Activated CD8-positive, alpha-beta memory T cell treated with anti-CD3 and anti-CD28 coated beads for 1 hour (primary cell): ENCODE results near the gene RSAD1.
"Not testable (repeated sequence)": the region's sequence is repeated elsewhere in the genome, so short reads cannot be mapped to it uniquely, and the experiment has no call there.

ENCODE experiments used
- DNase-seq, 2 donors: peaks; one replicate each; pipeline ENCODE4 v3.0.0-alpha.2; 2020; ENCODE audit warnings: low read depth in 1 of 2; ENCODE audit errors: extremely low read depth in 1 of 2

The RSAD1 gene

DNA sequence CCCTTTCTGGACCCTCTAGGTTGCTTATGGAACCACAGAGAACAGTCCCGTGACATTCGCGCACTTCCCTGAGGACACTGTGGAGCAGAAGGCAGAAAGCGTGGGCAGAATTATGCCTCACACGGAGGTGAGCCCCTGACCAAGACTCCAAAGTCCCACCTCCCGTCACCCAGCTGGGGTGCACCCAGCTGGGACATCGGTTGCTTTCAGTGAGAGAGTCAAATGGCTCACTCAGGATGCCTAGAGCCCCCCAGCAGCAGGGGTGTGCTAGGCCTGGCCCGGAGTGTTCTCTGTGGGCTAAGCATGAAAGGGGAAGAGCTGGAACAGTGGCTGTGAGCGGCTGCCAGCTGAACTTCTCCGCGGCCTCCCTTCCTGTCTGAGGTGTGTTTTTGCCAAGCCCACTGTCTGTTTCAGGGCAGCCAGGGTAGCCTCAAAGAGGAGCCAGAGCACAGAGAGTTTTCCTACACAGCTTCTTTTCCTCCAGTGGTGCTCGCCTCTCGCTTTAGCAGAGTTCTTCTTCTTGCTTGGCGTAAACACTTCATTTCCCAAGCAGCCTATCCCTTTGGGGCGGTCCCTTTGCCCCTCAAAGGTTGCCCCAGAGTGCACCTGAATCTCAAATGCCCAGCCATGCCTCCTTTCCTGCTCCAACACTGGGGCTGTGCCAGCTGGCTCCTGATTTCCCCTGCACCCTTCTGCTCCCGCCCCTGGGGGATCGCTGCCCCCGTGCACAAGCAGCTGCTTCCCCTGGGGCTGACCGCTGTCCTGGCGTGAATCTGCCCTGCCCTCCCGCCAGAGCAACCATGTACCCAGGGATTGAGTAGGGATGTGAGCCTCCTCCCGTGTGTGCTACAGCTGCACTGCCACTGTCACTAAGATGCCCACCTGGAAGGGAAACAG is 7.4 kb upstream of the RSAD1 start:
- DNase-seq, result no peak

DNA sequence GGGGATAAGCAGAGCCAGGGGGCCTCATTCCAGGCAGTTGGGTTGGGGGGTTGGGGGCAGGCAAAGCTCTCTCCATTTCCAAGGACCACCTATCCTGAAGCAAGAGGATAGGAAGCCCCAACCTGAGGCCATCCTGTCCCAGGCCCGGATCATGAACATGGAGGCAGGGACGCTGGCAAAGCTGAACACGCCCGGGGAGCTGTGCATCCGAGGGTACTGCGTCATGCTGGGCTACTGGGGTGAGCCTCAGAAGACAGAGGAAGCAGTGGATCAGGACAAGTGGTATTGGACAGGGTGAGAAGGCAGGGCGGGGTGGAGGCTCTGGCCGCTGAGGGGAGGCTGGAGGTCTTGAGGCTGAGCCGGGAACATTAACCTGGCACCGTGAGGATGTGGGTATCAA is 6.4 kb upstream of the RSAD1 start:
- DNase-seq, result no peak

DNA sequence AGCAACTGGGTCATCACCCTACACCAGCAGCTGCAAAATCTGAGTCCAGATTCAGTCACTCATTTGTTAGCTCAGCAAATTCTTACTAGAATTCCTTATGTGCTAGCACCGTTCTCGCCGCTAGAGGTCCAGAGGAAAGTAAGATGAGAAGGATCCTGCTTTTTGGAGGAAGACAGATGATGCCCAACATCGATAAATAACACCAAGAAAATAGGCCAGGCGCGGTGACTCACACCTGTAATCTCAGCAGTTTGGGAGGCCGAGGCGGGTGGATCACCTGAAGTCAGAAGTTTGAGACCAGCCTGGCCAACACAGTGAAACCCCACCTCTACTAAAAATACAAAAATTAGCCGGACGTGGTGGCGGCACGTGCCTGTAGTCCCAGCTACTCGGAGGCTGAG is 5.9 kb upstream of the RSAD1 start:
- not testable (repeated sequence) for DNase-seq

DNA sequence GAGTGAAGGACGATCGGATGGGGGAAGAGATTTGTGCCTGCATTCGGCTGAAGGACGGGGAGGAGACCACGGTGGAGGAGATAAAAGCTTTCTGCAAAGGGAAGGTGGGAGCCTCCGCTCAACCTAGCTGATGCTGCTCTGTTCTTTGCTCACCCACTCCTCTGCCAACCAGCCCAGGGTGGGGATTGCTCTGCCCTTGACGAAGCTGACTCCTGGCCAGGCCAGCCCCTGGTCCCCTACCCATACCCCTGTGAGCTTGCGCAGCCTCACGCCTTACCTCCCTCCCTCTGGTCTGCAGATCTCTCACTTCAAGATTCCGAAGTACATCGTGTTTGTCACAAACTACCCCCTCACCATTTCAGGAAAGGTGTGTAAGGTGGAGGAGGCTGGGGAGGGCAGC is 4.8 kb upstream of the RSAD1 start:
- no peak for DNase-seq

DNA sequence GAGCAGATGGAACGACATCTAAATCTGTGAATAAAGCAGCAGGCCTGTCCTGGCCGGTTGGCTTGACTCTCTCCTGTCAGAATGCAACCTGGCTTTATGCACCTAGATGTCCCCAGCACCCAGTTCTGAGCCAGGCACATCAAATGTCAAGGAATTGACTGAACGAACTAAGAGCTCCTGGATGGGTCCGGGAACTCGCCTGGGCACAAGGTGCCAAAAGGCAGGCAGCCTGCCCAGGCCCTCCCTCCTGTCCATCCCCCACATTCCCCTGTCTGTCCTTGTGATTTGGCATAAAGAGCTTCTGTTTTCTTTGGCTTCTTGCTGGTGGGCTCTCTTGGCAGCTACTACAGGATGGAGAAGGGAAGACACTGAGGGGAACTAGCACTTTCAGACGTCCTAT is 4.1 kb upstream of the RSAD1 start:
- DNase-seq, result no peak

DNA sequence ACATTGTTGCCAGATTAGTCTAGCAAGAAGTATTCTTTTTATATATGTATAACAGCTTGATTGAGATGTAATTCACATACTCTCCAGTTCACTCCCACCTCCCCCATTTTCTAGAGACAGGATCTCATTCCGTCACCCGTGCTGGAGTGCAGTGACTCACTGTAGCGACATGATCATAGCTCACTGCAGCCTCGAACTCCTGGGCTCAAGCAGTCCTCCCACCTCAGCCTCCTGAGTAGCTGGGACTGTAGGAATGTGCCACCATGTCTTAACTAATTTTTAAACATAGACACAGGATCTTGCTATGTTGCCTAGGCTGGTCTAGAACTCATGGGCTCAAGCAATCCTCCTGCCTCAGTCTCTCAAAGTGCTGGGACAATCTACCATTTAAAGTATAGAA is 3.3 kb upstream of the RSAD1 start:
- no peak for DNase-seq

DNA sequence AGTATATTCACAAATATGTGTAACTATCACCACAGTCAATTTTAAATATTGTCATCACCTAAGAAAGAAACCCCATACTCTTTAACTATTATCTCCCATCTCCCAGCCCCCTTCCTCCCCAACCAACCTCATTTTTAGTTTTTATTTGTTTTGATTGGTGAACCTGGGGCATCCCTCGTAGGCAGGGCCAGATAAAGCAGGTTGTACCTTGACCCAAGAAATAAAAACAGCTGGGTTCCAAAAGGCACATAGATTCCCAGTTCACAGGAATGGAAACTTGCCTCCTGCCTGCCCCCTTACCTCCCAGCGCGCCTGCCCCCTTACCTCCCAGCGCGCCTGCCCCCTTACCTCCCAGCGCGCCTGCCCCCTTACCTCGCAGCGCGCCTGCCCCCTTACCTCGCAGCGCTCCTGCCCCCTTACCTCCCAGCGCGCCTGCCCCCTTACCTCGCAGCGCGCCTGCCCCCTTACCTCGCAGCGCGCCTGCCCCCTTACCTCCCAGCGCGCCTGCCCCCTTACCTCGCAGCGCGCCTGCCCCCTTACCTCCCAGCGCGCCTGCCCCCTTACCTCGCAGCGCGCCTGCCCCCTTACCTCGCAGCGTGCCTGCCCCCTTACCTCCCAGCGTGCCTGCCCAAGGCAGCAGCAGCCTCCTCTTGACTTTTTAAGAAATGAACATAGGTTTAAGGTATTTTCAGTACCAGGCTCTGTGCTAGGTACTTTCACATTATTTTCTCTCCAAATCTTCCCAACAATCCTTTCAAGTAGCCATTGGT is 2.7 kb upstream of the RSAD1 start:
- DNase-seq, result not testable (repeated sequence)

DNA sequence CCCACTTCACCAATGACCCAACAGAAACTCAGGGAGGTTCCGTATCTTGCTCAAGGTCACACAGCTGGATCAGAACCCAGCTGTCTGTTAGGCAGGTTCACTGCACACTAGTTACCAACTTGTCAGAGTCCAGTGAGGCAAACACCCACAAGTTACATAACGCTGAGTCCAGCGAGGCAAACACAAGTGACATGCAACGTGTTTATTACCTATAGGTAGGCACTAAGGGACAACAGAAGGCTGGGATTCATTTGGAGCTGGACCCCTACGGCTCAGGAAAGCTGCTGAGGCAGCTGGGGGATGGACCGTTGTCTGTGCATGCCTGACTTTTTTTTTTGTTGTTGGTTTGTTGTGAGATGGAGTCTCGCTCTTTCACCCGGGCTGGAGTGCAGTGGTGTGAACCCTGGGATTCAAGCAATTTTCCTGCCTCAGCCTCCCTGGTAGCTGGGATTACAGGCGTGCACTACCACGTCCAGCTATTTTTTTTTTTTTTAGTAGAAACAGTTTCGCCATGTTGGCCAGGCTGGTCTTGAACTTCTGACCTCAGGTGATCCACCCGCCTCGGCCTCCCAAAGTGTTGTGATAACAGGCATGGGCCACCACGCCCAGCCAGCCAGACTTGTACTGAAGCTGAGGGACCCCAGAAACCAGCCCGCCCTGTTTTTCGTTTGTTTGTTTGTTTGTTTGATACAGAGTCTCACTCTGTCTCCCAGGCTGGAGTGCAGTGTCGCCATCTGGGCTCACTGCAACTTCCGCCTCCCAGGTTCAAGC is 1.9 kb upstream of the RSAD1 start:
- no peak for DNase-seq

DNA sequence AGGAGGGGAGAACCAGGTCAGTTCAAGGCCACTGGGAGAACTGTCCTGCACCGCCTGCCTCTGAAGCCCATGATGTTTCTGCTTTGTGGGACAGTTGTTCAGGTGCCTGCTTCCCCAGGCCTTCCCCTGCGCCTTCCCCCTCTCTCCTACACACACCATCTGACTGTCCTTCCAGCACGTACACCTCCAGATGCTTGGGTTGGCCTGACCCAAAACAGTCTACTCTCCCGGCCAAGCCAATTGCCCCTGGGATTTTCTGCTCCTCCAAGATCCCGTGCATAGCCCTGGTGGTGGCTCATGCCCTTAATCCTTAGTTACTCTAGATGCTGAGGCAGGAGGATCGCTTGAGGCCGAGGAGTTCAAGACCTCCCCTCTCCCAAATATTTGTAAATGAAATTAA is 684 bp upstream of the RSAD1 start:
- no peak for DNase-seq

DNA sequence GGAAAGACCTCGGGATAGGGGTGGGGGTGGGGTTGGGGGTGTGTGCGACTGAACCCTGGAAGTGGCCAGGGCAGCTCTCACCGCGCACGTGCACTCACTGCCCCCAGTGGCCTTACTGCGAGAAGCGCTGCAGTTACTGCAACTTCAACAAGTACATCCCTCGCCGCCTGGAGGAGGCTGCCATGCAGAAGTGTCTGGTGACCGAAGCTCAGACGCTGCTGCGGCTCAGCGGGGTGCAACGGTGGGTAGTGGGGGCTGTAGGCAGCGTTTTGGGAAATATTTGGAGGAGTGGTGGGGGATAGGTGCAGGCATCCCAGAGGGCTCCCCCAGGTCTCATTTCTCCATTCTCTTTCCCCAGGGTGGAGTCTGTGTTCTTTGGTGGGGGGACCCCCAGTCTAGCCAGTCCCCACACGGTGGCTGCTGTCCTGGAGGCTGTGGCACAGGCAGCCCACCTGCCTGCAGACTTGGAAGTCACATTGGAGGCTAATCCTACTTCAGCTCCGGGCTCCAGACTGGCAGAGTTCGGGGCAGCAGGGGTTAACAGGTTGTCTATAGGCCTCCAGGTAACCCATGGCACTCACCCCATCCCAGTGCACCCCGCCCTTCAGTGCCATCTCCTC is 972 bp downstream of the RSAD1 start:
- DNase-seq, result peak; percentile 27 to 47

DNA sequence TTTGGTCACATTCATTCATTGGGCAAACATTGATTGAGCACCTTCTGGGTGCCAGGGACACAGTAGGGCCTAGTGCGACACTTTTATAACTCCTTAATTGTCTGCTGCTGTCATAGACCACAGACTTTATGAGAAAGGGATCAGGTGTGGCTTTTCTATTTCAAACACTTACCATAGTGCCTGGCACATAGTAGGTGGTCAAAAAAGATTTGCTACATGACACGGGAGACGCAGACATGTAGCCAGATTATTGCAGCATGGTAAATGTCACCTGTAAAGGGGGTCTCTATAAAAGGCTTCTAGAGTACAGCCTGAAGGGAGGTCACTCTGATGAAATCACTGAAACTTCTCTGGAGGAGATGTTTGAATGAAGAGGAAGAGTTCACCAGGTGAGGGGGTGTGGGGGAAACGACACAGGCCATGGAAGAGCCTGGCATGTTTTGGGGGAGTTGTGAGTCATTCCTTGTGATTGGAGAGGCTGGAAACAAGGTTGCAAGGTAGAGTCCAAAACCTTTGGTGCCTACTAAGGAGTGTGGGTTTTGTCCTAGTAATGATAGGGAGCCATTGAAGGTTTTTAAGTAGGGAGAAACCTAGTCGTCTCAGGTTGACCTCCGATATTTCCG is 1.6 kb downstream of the RSAD1 start:
- DNase-seq, result no peak

DNA sequence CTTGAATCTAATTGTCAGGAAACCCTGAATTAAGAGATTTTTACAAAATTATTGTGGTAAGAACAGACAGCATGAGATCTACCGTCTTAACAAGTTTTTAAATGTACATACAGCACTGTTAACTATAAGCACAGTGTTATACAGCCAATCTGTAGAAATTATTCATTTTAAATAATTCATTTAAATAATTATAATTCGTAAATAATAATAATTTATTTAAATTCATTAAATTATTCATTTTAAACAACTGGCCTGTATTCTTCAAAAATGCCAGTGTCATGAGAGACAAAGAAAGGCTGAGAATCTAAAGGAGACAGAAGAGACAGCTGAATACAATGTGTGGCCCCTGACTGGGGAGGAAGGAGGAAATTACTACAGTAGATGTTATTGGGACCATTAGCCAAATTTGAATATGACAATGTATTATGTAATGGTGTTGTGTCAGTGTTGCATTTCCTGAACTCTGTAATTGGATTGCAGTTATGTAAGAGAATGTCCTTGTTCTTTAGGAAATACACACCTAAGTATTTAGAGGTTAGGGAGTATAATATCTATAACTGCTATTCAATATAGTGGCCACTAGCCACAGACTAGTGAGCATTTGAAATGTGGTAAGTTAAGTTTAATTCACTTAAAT is 2.3 kb downstream of the RSAD1 start:
- no peak for DNase-seq

DNA sequence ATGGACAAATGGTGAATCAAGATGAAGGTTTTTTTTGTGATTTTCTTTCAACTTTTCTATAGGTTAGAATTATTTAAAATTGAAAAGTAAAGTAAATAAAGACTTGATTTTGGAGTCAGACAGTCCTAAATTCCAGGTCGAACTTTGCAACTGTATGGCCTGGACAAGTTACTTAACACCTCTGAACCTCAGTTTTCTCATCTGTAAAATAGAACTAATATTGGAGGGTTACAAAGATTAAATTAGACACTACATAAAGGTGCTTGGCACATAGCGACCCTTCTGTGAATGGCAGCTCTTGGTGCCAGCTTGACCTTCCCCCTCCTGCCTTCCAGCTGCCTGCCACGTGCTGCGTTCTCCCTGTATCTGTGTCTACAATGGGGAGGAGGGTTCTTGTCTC is 3.0 kb downstream of the RSAD1 start:
- no peak for DNase-seq

DNA sequence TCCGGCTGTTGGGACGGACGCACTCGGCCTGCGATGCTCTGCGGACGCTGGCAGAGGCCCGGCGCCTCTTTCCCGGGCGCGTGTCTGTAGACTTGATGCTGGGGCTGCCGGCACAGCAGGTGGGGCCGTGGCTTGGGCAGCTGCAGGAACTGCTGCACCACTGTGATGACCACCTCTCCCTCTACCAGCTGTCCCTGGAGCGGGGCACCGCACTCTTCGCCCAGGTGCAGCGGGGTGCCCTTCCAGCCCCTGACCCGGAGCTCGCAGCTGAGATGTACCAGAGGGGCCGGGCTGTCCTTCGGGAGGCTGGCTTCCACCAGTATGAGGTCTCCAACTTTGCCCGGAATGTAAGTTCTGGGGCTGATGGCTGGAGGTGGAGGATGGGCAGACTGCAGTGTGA is 3.5 kb downstream of the RSAD1 start:
- DNase-seq, result no peak

DNA sequence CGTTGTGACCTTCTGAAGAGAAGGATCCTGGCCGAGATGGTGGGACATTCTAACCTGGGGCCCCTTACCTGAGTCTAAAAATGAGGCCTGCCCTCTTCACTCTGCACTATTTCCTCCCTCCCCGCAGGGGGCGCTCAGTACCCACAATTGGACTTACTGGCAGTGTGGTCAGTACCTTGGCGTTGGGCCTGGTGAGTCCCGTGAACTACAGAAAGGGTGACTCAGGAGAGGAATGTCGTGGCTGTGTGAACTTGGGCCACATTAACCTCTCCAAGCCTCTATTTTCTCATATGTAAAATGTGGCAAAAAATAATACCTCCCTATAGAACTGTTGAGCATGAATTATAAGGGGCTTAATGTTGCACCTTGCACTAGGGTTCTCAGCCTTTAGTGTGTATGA is 3.9 kb downstream of the RSAD1 start:
- peak; percentile 27 to 57 for DNase-seq

DNA sequence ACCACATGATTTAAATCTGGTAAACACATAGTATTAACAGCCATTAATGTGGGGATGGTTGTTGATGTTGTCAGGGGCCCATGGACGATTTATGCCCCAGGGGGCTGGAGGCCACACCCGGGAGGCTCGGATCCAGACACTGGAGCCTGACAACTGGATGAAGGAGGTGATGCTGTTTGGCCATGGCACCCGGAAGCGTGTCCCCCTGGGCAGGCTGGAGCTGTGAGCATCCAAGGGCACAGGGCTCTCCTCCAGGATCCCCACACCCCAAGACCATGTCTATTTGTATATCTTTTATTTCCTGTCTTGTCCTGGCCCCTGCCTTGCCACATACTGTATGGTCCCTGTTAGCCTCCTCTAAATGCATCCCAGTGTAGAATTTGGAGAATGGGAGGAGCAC is 4.6 kb downstream of the RSAD1 start:
- no peak for DNase-seq

DNA sequence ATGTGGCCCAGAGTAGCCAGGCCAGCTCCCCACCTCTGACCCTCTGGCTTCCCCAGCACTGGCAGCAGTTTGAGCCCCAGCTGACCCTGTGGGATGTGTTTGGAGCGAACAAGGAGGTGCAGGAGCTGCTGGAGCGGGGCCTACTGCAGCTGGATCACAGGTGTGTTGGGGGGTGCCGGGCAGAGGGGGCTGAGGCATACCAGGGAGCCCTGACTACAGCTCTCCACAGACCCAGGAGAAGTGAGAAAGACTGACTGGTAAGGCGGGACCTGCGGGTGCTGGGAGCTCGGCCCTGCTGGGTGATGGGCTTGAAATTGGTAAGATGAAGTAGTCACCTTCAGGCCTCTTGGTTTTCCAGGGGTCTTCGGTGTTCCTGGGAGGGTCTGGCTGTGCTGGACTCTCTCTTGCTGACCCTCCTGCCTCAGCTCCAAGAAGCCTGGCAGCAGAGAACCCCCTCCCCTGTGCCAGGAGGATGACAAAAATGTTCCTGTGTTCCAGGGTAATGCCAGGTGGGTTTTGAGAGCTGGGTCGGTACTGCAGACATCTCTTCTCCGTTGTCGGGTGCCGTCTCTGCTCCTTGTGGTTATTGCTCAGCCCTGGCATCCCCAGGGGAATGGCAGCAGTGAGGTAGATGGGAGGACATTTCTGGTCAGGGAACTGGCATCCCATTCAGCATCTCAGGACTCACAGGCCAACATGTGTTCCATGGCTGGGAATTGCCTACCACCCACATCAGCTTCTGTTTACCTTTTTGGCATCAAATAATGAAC is 5.9 kb downstream of the RSAD1 start:
- no peak for DNase-seq

DNA sequence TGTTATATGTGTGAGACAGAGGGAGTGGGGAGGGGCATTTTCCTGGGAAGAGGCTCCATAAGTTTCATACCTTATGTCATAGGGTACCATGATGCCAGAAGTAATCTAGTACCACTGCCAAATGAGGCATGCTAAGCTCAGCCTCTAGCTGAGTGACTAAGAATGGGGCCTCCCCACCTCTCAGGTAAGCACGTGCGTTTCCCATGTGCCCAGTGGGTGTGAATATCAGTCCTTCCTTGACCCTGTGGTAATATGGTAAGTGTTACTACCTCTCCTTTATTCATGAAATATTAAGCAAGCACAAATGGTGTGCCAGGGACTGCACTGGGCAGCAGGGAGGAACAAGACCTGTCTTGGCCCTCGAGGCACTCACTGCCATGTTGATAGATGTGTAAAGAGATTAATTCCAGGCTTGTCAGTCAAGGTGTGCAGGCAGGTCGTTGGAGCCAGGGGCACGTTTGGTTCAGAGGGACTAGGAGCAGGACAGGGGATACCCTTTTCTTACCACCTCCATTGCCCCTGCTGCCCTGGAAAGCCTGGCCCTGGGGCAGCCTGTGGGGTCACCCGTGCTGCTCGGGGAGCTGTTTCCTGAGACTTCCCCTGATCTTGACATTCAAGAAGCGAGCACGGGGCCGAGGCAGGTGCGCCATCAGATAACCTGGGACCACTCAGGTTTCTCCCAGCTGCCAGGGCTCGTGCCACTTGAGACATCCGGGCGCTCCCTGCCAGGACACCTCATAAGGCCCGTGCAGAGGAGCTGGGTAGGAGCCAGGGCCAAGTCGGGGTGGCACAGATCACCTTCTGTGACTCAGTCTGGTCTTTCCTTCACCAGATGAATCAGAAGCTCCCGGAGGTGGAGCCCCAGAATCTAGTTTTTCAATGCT is 8.8 kb downstream of the RSAD1 start:
- no peak for DNase-seq
